ENCODE measurements around the gene PEAK1.
"Not testable (repeated sequence)": the region's sequence is repeated elsewhere in the genome, so short reads cannot be mapped to it uniquely, and the experiment has no call there.

The PEAK1 gene

DNA sequence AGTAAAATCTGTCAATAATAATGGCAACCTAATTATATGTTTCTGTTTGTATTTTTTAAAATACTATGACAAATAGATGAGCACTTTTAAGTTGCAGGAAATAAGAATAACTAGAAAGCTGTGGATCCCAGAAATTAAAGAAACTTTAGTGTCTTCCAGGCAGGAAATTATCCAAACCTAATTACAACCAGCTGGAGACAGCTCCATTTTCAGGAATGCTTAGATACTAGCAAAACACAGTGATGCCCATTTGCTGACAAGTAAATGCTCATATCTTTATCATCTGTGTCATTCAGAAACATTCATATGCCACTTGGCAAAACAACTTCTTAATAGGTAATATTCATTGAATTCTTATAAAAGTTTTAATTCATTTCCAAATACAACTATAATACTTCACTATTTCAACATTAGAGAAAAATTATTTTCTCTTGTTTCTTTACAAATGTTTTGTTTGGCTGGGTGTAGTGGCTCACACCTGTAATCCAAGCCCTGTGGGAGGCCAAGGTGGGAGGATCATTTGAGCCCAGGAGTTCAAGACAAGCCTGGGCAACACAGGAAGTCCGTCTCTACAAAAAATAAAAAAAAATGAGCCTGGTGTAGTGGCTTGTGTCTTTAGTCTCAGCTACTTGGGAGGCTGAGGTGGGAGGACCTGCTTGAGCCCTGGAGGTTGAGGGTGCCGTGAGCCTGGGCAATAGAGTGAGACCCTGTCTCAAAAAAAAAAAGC is 179.9 kb downstream of the PEAK1 start:
- DNase-seq (ENCODE audit: low read depth in 3 of 3) = no peak

DNA sequence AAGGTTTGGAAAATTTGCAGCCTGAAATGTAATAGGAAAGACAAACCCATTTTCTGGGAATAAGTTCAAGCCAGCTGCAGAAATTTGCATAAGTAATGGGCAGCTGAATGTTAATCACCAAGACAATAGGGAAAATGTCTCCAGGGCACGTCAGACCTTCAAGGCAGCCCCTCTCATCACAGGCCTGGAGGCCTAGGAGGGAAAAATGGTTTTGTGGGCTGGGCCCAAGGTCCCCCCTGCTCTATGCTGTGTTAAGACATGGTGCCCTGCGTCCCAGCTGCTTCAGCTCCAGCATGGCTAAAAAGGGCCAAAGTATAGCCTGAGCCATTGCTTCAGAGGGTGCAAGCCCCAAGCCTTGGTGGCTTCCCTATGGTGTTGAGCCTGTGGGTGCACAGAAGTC is 184.3 kb downstream of the PEAK1 start:
- no peak for DNase-seq (ENCODE audit: low read depth in 3 of 3)

DNA sequence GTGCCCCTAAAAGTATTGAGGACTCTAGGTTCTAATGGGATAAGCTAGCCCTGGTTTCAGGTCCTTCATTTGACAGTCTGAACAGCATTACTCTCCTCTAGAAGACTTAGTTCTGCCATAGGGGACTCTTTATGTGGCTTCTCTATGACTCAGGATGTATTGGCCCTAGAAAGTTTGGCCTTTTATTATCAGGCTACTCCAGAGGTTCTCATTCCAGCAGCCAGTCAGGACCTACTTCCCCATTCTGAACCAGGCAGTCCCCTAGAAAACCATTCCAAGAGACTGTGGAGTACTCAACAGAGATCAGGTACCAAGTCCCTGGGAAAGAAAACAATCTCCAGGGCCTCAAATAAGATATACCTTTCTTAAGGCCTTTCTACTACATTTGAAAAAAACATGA is 191.1 kb downstream of the PEAK1 start:
- no peak for DNase-seq (ENCODE audit: low read depth in 3 of 3)

DNA sequence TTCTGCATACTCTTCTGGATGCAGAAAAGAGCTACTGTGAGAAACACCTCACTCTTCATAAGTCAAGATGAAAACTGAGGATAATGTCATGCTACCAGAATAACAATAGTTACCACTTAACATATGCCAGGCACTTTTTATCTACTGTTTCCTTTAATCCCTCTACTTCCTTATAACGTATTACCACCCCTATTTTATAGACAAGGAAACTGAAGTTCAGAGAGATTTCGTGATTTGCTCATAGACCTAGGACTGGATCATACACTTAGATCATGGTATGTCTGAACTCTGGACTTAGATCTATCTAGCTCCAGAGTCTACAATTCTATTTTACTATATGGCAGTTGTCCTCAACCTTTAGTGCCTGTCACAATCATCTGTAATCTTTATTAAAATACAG is 193.3 kb downstream of the PEAK1 start:
- no peak for DNase-seq (ENCODE audit: low read depth in 3 of 3)

DNA sequence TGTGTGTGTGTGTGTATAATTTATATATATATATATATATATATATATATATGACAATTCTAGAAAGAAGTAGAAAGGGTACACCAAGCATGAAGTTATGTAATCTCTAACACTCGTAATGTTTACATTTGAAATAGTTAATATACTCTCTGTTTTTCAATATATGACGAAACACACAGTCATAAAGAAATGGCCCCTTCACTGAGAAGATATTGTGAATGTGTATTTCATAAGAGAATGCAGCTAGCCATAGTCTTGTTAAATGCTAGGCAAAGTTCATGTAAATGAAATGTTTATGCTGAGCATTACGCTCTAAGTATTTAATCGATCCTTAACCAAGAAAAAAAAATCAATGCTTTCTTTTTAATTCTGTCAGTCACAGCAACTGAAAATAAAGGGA is 194.3 kb downstream of the PEAK1 start:
- no peak for DNase-seq (ENCODE audit: low read depth in 3 of 3)

DNA sequence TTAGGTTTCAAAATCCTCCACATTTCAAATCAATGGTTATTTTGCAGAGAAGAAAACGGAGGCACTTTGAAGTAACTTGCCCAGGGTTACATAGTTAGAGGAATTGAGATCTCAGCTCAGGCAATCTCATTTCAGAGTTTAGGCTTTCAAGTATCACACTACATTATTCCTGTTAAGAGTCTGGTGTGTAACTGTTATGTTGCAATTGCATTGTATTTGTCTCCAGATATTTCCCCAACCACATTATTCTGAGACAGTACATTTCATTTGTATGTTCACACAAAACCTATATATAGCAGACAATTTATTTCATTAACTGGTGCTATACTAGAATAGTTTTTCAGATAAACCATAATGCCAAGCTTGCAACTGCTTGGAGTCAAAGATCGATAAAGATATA is 194.8 kb downstream of the PEAK1 start:
- DNase-seq (ENCODE audit: low read depth in 3 of 3) = no peak

DNA sequence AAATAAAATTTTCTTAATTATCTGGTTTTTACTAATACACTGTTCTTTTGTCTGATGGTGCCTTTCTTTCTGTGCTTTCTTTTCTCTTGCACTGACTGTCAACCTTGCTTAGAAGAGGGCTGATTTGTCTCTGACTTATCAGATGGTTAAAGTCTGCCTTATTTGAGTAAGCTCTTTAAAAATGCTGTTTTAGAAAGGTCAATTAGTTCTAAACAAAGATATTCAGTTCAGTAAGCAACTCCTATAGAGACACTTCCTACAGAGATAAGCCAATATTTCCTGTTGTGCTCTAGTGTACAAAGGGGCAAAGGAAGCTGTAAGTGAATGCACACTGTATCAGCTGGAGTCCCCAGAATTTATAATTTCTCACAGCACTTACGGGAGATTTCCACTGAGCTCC is 195.6 kb downstream of the PEAK1 start:
- DNase-seq (ENCODE audit: low read depth in 3 of 3) = no peak

DNA sequence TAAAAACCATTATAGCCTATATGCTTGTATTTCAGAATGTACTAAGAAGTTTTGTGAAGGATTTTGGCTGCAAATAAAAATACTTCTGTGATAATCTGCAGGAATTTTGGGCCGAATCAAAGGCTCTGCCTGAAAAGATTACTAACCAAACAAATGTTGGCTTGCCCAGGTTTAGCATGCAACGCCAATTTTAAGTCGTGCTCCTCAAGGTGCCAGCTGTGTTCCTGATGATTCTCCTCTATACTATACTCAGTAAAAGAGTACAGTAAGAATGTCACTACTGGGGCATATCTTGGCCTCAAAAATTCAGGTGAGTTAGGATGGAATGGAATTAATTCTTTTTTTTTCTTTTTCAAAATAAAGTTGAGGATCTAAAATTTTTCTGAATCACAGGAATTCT is 198.2 kb downstream of the PEAK1 start:
- DNase-seq (ENCODE audit: low read depth in 3 of 3) = no peak

DNA sequence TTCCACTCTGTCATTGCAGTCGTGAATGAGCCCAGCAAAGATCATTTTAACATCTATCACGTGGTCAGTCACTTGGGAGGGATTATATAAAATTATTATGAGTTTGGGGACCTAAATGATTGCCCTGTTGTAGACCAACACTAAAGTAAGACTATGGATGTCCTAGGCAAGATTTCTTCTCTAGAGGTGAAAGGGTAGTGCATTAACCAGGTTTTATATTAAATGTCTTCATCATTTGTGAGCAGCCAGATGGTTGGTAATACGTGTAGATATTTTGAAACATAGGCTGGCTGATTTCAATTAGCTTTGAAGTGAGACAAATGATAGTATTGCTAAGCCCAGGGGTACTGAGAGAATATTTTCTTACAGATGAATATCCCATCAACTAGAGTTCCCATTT is 198.7 kb downstream of the PEAK1 start:
- DNase-seq (ENCODE audit: low read depth in 3 of 3) = no peak

DNA sequence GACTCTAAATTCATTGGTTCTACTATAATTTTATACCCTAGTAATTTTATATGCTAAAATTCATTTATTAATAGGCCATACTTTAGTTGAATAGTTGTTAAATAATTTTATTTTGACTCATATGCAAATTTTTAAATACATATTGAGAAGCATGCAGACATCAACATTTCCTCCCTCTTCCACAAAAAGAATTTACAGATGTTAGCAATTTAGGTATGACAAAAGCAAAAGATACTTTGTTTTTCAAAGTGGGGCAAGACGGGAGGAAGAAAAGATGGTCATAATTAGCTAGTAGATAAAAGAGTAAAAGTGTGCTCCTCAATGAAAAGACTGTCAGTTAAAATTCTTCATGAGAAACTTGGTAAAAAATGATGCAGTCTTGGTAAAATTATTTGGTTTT is 200.1 kb downstream of the PEAK1 start:
- no peak for DNase-seq (ENCODE audit: low read depth in 3 of 3)

DNA sequence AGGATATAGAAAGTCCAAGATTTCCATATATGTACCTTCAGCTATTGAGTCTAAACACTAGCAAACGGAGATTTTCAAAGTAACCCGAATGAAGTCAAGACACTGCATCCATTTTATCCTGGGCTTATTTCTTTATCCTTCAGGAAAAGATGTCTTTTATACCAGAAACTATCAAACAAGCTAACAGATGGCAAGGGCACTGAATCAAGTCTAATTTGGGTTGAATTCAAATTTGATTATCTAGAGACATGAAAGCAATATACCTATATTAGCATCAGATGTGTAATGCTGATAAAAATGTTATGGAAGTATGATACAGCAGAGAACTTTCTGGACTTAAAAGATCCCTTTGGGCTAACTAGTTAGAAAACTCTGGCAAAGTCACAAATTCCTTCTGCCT is 210.7 kb downstream of the PEAK1 start:
- no peak for DNase-seq (ENCODE audit: low read depth in 3 of 3)

DNA sequence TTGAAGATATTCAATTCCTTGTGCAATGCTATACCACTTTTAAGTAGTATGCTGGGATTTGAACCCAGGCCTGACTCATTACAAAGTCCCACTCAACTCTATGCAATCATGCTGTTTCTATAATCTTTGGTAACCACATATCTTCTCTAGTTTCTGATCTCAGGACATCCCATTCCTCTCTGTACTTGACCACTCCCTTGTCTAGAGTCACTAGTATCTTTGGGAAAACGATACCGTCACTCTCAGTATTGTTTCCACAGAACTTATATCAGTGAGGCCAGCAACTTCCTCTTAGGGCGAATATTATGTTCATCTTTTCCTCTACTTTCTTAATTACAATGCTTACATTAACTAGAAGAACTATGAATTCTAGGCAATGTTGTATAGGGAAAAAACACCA is 211.7 kb downstream of the PEAK1 start:
- no peak for DNase-seq (ENCODE audit: low read depth in 3 of 3)

DNA sequence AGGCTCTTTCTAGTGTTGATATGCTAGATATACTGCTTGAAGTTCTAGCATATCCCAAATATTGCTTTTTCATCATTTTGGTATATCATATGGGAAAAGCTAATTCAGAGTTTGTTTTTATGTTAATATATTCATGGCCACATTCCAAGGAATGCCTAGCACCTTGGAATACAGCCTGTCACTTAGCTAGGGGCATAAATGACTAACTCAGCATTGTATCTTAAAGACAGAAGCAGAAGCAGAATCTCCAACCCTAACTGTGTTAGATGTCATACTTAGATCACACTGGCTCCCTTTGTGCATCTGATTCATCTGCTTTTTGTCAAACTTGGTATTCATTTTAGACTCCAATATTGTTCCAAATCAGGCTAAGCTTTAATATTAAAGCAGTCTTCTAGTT is 218.2 kb downstream of the PEAK1 start:
- no peak for DNase-seq (ENCODE audit: low read depth in 3 of 3)

DNA sequence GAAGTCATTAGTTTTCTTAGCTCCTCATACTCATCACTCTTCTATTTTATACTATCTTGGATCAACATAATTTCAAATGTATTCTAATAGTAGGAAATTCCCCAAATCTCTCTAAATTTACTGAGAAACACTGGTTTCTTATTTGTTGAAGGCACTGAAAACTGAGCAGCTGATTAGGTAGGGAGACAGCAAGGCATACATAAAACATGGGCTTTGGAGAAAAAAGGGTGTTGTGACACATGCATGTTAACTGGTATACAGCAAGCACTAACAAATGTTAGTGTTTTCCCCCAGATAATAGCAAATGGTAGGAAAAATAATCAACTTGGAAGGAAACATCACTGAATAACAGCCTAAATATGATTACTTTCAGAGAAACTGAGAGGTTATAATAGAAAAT is 223.5 kb downstream of the PEAK1 start:
- DNase-seq (ENCODE audit: low read depth in 3 of 3) = no peak

DNA sequence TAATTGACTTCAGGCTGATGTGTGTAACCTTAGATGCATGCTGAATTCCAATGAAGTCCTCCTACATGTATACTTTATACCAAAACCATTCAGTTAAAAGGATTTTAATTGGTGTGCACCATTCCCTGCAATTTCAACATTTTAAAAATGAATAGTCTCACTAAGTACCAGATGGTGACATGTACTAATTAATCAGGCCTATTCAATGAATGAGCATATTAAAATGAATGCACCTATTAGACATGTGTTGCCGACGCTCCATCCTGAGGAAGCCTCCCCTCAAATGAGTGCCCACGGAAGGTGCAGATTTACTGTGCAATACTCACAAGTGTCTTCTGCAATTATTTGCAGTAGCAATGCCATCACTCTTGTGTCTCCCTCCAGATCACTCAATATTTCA is 224.3 kb downstream of the PEAK1 start:
- no peak for DNase-seq (ENCODE audit: low read depth in 3 of 3)

DNA sequence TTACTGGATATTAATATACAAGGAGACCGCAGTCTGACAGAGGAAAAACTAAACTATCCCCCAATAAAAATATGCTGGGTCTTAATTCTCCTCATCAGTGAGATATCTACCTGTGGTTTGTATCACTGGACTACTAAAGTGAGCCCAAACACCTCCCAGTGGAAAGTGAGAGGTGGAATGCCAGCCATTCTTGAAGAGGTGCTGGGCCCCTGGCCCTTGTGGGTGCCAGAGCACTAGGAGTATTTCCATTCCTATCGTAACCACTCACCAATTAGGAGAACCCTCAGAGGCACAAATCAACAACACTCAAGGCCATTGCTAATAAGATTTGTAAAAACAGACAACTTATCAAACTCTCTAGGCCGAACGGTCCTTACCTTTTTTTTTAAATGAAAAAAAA is 227.5 kb downstream of the PEAK1 start:
- no peak for DNase-seq (ENCODE audit: low read depth in 3 of 3)

DNA sequence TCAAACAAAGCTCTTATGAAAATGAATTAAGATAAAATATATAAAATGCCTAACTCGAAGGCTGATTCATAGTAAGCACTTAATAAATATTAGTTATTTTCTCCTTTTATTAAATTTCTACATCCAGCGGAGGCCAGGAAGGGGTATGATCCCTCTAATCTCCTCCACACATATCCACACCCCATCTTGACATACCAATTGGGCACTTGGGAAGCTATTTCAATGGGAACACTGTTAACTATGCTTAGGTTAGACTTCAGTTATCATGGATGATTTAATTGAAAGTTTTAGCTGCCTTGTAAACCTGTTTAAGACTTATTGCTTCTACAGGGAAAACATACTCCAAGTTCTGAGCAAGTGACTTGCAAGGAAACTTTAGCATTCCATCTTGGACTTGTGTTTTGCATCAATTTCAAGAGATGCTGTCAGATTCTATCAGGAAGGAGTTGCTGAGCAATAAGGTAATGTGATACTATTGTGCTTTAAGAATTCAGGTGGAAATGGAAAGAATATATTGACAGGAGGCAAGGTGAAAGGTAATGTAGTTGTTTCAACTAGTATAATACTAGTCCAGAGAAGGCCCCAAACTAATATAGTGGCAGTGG is 228.6 kb downstream of the PEAK1 start:
- DNase-seq (ENCODE audit: low read depth in 3 of 3) = no peak

DNA sequence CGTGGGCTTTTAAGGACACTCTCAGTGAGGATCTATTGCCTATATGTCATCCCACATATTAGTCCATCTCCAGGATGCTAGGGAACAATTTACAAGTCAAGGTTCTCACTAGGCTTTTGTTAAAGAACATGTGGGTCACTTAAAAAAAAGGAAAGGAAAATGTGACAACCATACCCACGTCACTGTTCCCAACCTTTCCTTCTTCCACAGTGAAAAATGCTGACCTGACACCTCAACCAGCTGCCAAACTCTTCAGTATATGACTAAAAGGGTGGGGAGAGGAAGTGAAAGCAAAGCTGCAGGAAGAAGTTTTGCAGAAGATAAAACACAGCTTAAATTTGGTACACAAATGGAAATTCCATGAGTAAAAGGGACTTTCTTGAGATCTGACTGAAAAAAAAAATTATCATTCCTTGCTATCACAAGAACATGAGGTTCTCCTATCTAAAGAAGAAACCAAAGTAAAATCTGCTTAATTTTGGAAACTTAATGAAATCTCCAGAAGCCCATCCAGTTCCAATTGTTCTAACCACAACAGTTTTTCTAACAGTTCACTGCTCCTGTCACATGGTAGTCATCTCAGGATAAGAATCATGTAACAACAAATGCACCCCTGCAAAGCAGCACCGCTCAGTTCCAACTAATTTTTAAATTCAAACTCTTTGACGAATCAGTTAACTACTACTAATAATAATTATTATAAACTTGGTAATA is 232.0 kb downstream of the PEAK1 start:
- DNase-seq (ENCODE audit: low read depth in 3 of 3) = peak in 1 of 3 experiments; percentile 14

DNA sequence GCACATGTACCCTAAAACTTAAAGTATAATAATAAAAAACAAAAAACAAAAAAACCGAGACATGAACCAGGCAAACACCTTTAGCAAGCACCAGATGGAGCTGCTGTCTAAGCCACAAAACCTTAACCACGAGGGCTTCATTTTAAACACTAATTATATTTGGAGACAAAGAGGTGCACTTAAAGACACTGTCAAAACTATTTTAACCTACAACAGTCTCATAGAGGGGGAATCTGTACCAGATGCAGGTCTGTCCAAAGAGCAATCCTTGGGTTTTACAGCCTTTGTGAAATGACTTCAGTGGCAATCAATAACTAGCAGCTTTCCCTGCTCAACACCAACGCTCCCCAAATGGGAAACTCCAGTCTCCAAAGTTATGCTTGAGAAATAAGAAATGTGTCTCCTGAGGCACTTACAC is 233.3 kb downstream of the PEAK1 start:
- DNase-seq (ENCODE audit: low read depth in 3 of 3) = no peak

DNA sequence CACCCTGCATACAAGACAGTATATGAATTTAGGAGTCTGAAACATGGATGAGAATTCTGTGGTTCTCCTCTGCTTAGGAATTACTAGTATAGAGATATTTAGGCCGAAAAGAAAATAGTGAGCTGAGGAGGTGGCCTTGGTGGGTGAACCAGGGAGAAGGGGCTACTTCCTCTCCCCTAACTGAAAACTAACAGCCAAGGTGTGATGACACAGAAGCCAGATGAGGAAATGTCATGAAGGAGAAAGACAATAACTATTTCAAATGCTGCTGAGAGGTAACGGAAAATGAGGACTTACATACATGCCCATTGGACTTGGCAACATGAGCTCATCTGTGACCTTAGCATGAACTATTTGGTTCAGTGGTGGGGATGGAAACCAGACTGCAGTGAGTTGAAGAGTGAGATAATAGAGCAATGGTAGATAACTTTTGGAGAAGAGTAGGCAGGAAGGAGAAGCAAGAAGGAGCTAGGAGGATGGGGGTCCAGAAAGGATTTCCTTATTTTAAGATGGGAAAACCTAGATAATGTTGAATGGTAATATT is 234.6 kb downstream of the PEAK1 start:
- no peak for DNase-seq (ENCODE audit: low read depth in 3 of 3)

DNA sequence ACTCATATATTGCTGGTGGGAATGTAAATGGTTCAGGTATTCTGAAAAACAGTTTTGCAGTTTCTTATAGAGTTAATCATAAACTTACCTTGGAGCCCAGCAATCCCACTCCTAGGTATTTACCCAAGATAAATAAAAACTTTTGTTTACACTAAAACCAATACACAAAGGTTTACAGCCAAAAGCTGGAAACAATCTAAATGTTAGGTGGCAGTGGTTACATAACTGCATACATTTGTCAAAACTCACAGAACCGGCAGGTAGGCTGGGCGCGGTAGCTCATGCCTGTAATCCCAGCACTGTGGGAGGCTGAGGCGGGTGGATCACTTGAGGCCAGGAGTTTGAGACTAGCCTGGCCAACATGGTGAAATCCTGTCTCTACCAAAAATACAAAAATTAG is 235.6 kb downstream of the PEAK1 start:
- not testable (repeated sequence) for DNase-seq (ENCODE audit: low read depth in 3 of 3)

DNA sequence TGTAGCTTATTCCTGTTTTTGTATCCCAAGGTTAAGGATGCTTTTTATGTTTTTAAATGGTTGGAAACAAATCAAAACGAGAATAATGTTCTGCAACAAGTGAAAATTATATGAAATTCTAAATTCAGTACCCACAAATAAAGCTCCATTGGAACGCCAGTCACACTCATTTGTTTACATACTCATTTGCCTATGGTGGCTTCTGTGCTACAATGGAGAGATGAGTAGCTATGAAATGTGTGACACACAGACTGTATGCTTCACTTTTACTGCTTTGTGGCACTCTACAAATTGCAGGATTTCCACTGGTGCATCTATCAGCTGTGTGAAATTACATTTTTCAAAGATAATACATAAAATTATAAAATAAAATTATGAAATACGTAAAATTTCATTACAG is 236.8 kb downstream of the PEAK1 start:
- DNase-seq (ENCODE audit: low read depth in 3 of 3) = no peak
